ENCODE data around the gene BLOC1S5. TPM values are rescaled to one million over a fixed set of nuclear protein-coding genes. Genes with fewer than 3 reads are reported as not detected.

Gene BLOC1S5
- total RNA-seq, 1 donor, result 7.1 TPM

- no peak overlapping the region for H3K4me3 ChIP-seq (ENCODE audit: low read length)
- H3K9me3 ChIP-seq (ENCODE audit: low read depth, low read length), result no peaks in the 10 kb centered on the region
- peaks cover 9% of the 10 kb centered on the region for H3K4me1 ChIP-seq (ENCODE audit: insufficient read depth, low read length)
- H3K27me3 ChIP-seq (ENCODE audit: insufficient read depth, low read length), result peaks cover 9% of the 10 kb centered on the region
Measured at GRCh38 chr6:7974565-7974937, 89.6 kb downstream of the BLOC1S5 start.

- H3K4me1 ChIP-seq (ENCODE audit: insufficient read depth, low read length), result peaks cover 9% of the 10 kb centered on the region
- peaks cover 9% of the 10 kb centered on the region for H3K27me3 ChIP-seq (ENCODE audit: insufficient read depth, low read length)
- H3K9me3 ChIP-seq (ENCODE audit: low read depth, low read length), result no peaks in the 10 kb centered on the region
- H3K4me3 ChIP-seq (ENCODE audit: low read length), result no peak overlapping the region
Measured at GRCh38 chr6:7973584-7973983, 90.6 kb downstream of the BLOC1S5 start.

GRCh38 chr6:7971499-7971898, 92.7 kb downstream of the BLOC1S5 start:
- H3K9me3 ChIP-seq (ENCODE audit: low read depth, low read length), result no peaks in the 10 kb centered on the region
- H3K27me3 ChIP-seq (ENCODE audit: insufficient read depth, low read length), result peaks cover 9% of the 10 kb centered on the region
- H3K4me3 ChIP-seq (ENCODE audit: low read length), result no peak overlapping the region
- peaks cover 9% of the 10 kb centered on the region for H3K4me1 ChIP-seq (ENCODE audit: insufficient read depth, low read length)

GRCh38 chr6:7970616-7971015, 93.6 kb downstream of the BLOC1S5 start:
- no peaks in the 10 kb centered on the region for H3K9me3 ChIP-seq (ENCODE audit: low read depth, low read length)
- no peak overlapping the region for H3K4me3 ChIP-seq (ENCODE audit: low read length)
- H3K4me1 ChIP-seq (ENCODE audit: insufficient read depth, low read length), result peaks cover 5% of the 10 kb centered on the region
- H3K27me3 ChIP-seq (ENCODE audit: insufficient read depth, low read length), result peaks cover 9% of the 10 kb centered on the region

Other genes with a start within 250 kb of the BLOC1S5 start
- gene TXNDC5, start 153.6 kb downstream of the BLOC1S5 start, total RNA-seq, result 31.5 TPM
- gene EEF1E1, start 38.2 kb upstream of the BLOC1S5 start, total RNA-seq, result 25.2 TPM